Lung (tissue), 12 donors: ENCODE measurements around the gene MYO10. TPM values are rescaled to one million over a fixed set of nuclear protein-coding genes. Genes with fewer than 3 reads are reported as not detected.

Experiments used
- ATAC-seq: fragments of 200-7000 bp; cut with Tn5 transposase; one replicate; pipeline ENCODE4 v1.9.1; 2020; ENCODE audit warnings: moderate number of reproducible peaks; ENCODE audit not compliant: insufficient read depth, low FRiP score
- DNase-seq, 3 donors: peaks; one replicate each; pipeline ENCODE4 v3.0.0-alpha.2; 2013 to 2017
- H3K27ac ChIP-seq, 2 donors: one replicate each; pipeline ENCODE4 v1.5.1; 2013; ENCODE audit warnings: mild to moderate bottlenecking in 2 of 2, moderate library complexity in 2 of 2, control low read depth in 1 of 2, inconsistent platforms in 1 of 2, low read depth in 1 of 2, low read length in 1 of 2
- H3K27me3 ChIP-seq, 3 donors: one replicate each; pipeline ENCODE4 v1.5.1; 2013; ENCODE audit warnings: low read length in 2 of 3; ENCODE audit not compliant: control insufficient read depth in 3 of 3, insufficient read depth in 3 of 3
- H3K36me3 ChIP-seq, 4 donors: one replicate each; pipeline ENCODE4 v1.5.1; 2013; ENCODE audit warnings: low read length in 4 of 4, mild to moderate bottlenecking in 1 of 4, moderate library complexity in 1 of 4; ENCODE audit not compliant: control insufficient read depth in 4 of 4, insufficient read depth in 4 of 4
- H3K4me1 ChIP-seq, 5 donors: one replicate each; pipeline ENCODE4 v1.5.1; 2013; ENCODE audit warnings: low read length in 5 of 5, mild to moderate bottlenecking in 2 of 5, moderate library complexity in 1 of 5; ENCODE audit not compliant: control insufficient read depth in 5 of 5, insufficient read depth in 5 of 5
- H3K4me3 ChIP-seq: one replicate; pipeline ENCODE4 v1.5.1; 2013; ENCODE audit warnings: mild to moderate bottlenecking, control low read depth, moderate library complexity
- H3K9ac ChIP-seq, 2 donors: one replicate each; pipeline ENCODE4 v1.5.1; 2013; ENCODE audit warnings: low read length in 2 of 2, control low read depth in 1 of 2; ENCODE audit not compliant: insufficient read depth in 1 of 2
- H3K9me3 ChIP-seq, 4 donors: one replicate each; pipeline ENCODE4 v1.5.1; 2013; ENCODE audit warnings: low read length in 3 of 4, mild to moderate bottlenecking in 1 of 4, moderate library complexity in 1 of 4; ENCODE audit not compliant: control insufficient read depth in 4 of 4, insufficient read depth in 3 of 4
- CTCF ChIP-seq: IDR thresholded peaks from 2 replicates; pipeline ENCODE4 v1.5.1; 2012; ENCODE audit warnings: mild to moderate bottlenecking; ENCODE audit errors: control extremely low read depth, extremely low read depth
- WGBS, 2 donors: extraction: QIAGEN DNeasy Blood & Tissue Kit; methylation state at CpG; one replicate each; pipeline ENCODE4 v1.1.7; 2013; 5-methylcytosine and 5-hydroxymethylcytosine counted together
- polyA plus RNA-seq, 2 donors: library from polyadenylated mRNA; stranded (reverse); fragments of 200-250 nt; gene quantifications; one replicate each; pipeline ENCODE4 v1.2.1, GENCODE V29; 2013
- total RNA-seq, 2 donors: library from RNA; depleted of rRNA in 1 of 2; stranded (reverse); fragments of >200 nt in 1 of 2; gene quantifications; one replicate each; pipeline ENCODE4 v1.2.1, GENCODE V29; 2014 to 2021
- donor health status: control.
- donor health status: control.
- donor health status: Bipolar disorder and iron deficiency.
- donor health status: healthy.
- donor health status: DM: yes; HTN: yes; CAD: no.

The MYO10 gene
- total and polyA plus RNA-seq, 4 donors, result 10.6 to 71.5 (median 28.2) TPM

GRCh38 chr5:16772556-16772955 lies 163.5 kb downstream of the MYO10 start:
- Histone ChIP-seq H3K27ac (no peak overlapping the region), H3K9me3 (no peaks in the 10 kb centered on the region), H3K27me3 (no peaks in the 10 kb centered on the region), H3K4me1 (peaks cover 0 to 17% (median 0%) of the 10 kb centered on the region in 5 donors), H3K9ac (no peak overlapping the region), H3K36me3 (peaks cover 0 to 21% (median 14%) of the 10 kb centered on the region in 4 donors), H3K4me3 (no peak overlapping the region)
- TF ChIP-seq CTCF, result no peak
- DNase-seq (peak in 2 of 3 donors; percentile 73 to 76), ATAC-seq (no peak)
- 46 to 58% methylated on average over 3 of the region's 3 CpGs for WGBS, 2 donors

GRCh38 chr5:16768184-16768583 lies 167.9 kb downstream of the MYO10 start:
- Histone ChIP-seq H3K9me3 (no peaks in the 10 kb centered on the region), H3K4me3 (no peak overlapping the region), H3K4me1 (peaks cover 0 to 8% (median 0%) of the 10 kb centered on the region in 5 donors), H3K27me3 (no peaks in the 10 kb centered on the region), H3K36me3 (peaks cover 0 to 27% (median 23%) of the 10 kb centered on the region in 4 donors), H3K9ac (no peak overlapping the region), H3K27ac (no peak overlapping the region)
- no peak for ATAC-seq
- no peak for TF ChIP-seq CTCF
- no peak for DNase-seq
- WGBS, 2 donors, result 94 to 95% methylated on average over 3 of the region's 3 CpGs

- no peaks in the 10 kb centered on the region for H3K9me3 ChIP-seq
- H3K4me1 ChIP-seq, result peaks cover 0 to 3% (median 0%) of the 10 kb centered on the region in 5 donors
- ATAC-seq, result no peak
- no peak for DNase-seq
- no peaks in the 10 kb centered on the region for H3K27me3 ChIP-seq
- no peak for TF ChIP-seq CTCF
- H3K36me3 ChIP-seq, result peaks cover 0 to 45% (median 31%) of the 10 kb centered on the region in 4 donors
- 69 to 83% methylated on average over 5 of the region's 5 CpGs for WGBS, 2 donors
- no peak overlapping the region for H3K9ac ChIP-seq
- no peak overlapping the region for H3K27ac ChIP-seq
- no peak overlapping the region for H3K4me3 ChIP-seq
Measured at GRCh38 chr5:16763211-16763610, 172.9 kb downstream of the MYO10 start.
